ENCODE results near the gene TBC1D13. TPM values are rescaled to one million over a fixed set of nuclear protein-coding genes. Genes with fewer than 3 reads are reported as not detected.

The TBC1D13 gene
- total RNA-seq, 1 experiment from 2014 or later, result 10.5 TPM

Small RNAs within 50 kb of the gene (small RNA-seq; reads per million reads assigned to genes)
- gene RF00017, result 0 reads per million in 2 experiments

Other genes with a start within 250 kb of the TBC1D13 start
- 91.4 and 114 TPM in 2 replicates for gene SPTAN1, start 234.7 kb upstream of the TBC1D13 start, total RNA-seq (2014; rRNA removed; shearing (Covaris generic))
- gene DYNC2I2, start 130.4 kb upstream of the TBC1D13 start, total RNA-seq (2014; rRNA removed; shearing (Covaris generic)), result 49.5 and 52.1 TPM in 2 replicates
- 797 and 827 TPM in 2 replicates for gene SET, start 98.0 kb upstream of the TBC1D13 start, total RNA-seq (2014; rRNA removed; shearing (Covaris generic))
- gene PKN3, start 84.8 kb upstream of the TBC1D13 start, total RNA-seq (2014; rRNA removed; shearing (Covaris generic)), result 3.2 and 4.4 TPM in 2 replicates
- gene ZDHHC12, start 63.1 kb upstream of the TBC1D13 start, total RNA-seq (2014; rRNA removed; shearing (Covaris generic)), result 65.2 and 74.1 TPM in 2 replicates
- 14.3 and 14.4 TPM in 2 replicates for gene ZER1, start 15.3 kb upstream of the TBC1D13 start, total RNA-seq (2014; rRNA removed; shearing (Covaris generic))
- 24.6 and 26.2 TPM in 2 replicates for gene ENDOG, start 31.2 kb downstream of the TBC1D13 start, total RNA-seq (2014; rRNA removed; shearing (Covaris generic))
- 39.6 and 40.3 TPM in 2 replicates for gene SPOUT1, start 42.5 kb downstream of the TBC1D13 start, total RNA-seq (2014; rRNA removed; shearing (Covaris generic))
- gene KYAT1, start 94.7 kb downstream of the TBC1D13 start, total RNA-seq (2014; rRNA removed; shearing (Covaris generic)), result 7.4 and 7.5 TPM in 2 replicates
- gene LRRC8A, start 94.9 kb downstream of the TBC1D13 start, total RNA-seq (2014; rRNA removed; shearing (Covaris generic)), result 36.0 and 38.3 TPM in 2 replicates
- gene PHYHD1, start 133.7 kb downstream of the TBC1D13 start, total RNA-seq (2014; rRNA removed; shearing (Covaris generic)), result 4.5 and 5.2 TPM in 2 replicates
- gene DOLK, start 160.3 kb downstream of the TBC1D13 start, total RNA-seq (2014; rRNA removed; shearing (Covaris generic)), result 40.1 and 41.7 TPM in 2 replicates
- 33.9 and 35.2 TPM in 2 replicates for gene NUP188, start 160.4 kb downstream of the TBC1D13 start, total RNA-seq (2014; rRNA removed; shearing (Covaris generic))
- gene SH3GLB2, start 241.1 kb downstream of the TBC1D13 start, total RNA-seq (2014; rRNA removed; shearing (Covaris generic)), result 24.4 and 28.3 TPM in 2 replicates
- gene MIGA2, start 249.4 kb downstream of the TBC1D13 start, total RNA-seq (2014; rRNA removed; shearing (Covaris generic)), result 13.7 TPM in 2 replicates

All from SK-MEL-5 (cell line).